ENCODE results near the gene RPL37.

The RPL37 gene

GRCh38 chr5:40831346-40832210 lies 3.4 kb downstream of the RPL37 start:
- peak overlapping the region; percentile 2 for H3K4me3 ChIP-seq (ENCODE audit: low read length)
- no peak for TF ChIP-seq CTCF (conservative IDR thresholded peaks at IDR 0.05; ENCODE audit: low read depth, low read length)
- no peak for DNase-seq (ENCODE audit: low read depth)

- DNase-seq (ENCODE audit: low read depth) = no peak
- no peak for TF ChIP-seq CTCF (conservative IDR thresholded peaks at IDR 0.05; ENCODE audit: low read depth, low read length)
These were observed 5.1 kb downstream of the RPL37 start for GRCh38 chr5:40829748-40830533.

GRCh38 chr5:40828690-40829661 lies 6.0 kb downstream of the RPL37 start:
- no peak for DNase-seq (ENCODE audit: low read depth)
- TF ChIP-seq CTCF (conservative IDR thresholded peaks at IDR 0.05; ENCODE audit: low read depth, low read length) = no peak
- no peak overlapping the region for H3K4me3 ChIP-seq (ENCODE audit: low read length)

More at GRCh38 chr5:40829748-40830533, 5.1 kb downstream of the RPL37 start:
- H3K4me3 ChIP-seq (ENCODE audit: low read length) = no peak overlapping the region

- no peak for TF ChIP-seq CTCF (conservative IDR thresholded peaks at IDR 0.05; ENCODE audit: low read depth, low read length)
- H3K4me3 ChIP-seq (ENCODE audit: low read length) = no peak overlapping the region
- DNase-seq (ENCODE audit: low read depth) = no peak
These were observed 6.9 kb downstream of the RPL37 start for GRCh38 chr5:40828021-40828631.

- no peak for TF ChIP-seq CTCF (conservative IDR thresholded peaks at IDR 0.05; ENCODE audit: low read depth, low read length)
- no peak for DNase-seq (ENCODE audit: low read depth)
- no peak overlapping the region for H3K4me3 ChIP-seq (ENCODE audit: low read length)
These were observed 7.6 kb downstream of the RPL37 start for GRCh38 chr5:40827188-40827977.
